H1 (cell line): Measurements from ENCODE around the gene DNAJC5G. TPM values are rescaled to one million over a fixed set of nuclear protein-coding genes. Genes with fewer than 3 reads are reported as not detected.

Source experiments
- BCL11A ChIP-seq, 2 experiments: IDR thresholded peaks; one replicate each; pipeline ENCODE4 v1.6.1; 2011; ENCODE audit warnings: low read depth in 2 of 2, low read length in 2 of 2, mild to moderate bottlenecking in 2 of 2
- EP300 ChIP-seq, 2 experiments: IDR thresholded peaks; 1 replicate in 1 of 2; 2 replicates in 1 of 2; pipeline ENCODE4 v1.6.1; 2011 to 2012; ENCODE audit warnings: low read depth in 2 of 2, low read length in 2 of 2, mild to moderate bottlenecking in 2 of 2, borderline replicate concordance in 1 of 2, inconsistent platforms in 1 of 2, moderate library complexity in 1 of 2
- EZH2 ChIP-seq: fragments of 200-600 bp; sonication (generic); IDR thresholded peaks from 2 replicates; pipeline ENCODE4 v1.7.1; 2012; ENCODE audit warnings: low read depth, mild to moderate bottlenecking, moderate library complexity, low read length, inconsistent platforms; ENCODE audit not compliant: severe bottlenecking
- POLR2AphosphoS5 ChIP-seq: IDR thresholded peaks from 2 replicates; pipeline ENCODE4 v1.6.1; 2011; ENCODE audit warnings: low read depth, low read length
- POU5F1 ChIP-seq: IDR thresholded peaks from 2 replicates; pipeline ENCODE4 v1.6.1; 2011; ENCODE audit warnings: low read depth, mild to moderate bottlenecking, low read length, moderate library complexity
- RFX5 ChIP-seq: IDR thresholded peaks from 2 replicates; pipeline ENCODE4 v1.6.1; 2011; ENCODE audit warnings: low read depth, low read length, improper control_type of control experiment, borderline replicate concordance
- SP1 ChIP-seq: IDR thresholded peaks from 2 replicates; pipeline ENCODE4 v1.6.1; 2011; ENCODE audit warnings: low read depth, low read length
- SP4 ChIP-seq: IDR thresholded peaks from 2 replicates; pipeline ENCODE4 v1.6.1; 2012; ENCODE audit warnings: low read length, inconsistent platforms
- TAF1 ChIP-seq: IDR thresholded peaks from 2 replicates; pipeline ENCODE4 v1.6.1; 2011; ENCODE audit warnings: mild to moderate bottlenecking, low read depth, low read length
- polyA plus RNA-seq, 7 experiments: library from polyadenylated mRNA; depleted of rRNA in 3 of 7; stranded (reverse) in 5 of 7; unstranded in 2 of 7; fragments of >200 nt in 5 of 7; fragments of 200-250 nt in 2 of 7; gene quantifications; 1 replicate in 5 of 7; 2 replicates in 1 of 7; 4 replicates in 1 of 7; pipeline versions ENCODE4 v1.2.1 to v1.2.3, GENCODE V29; 2011 to 2013; ENCODE audit warnings: missing spikeins in 2 of 7, mixed read lengths in 2 of 7
- total RNA-seq: library from RNA; stranded (reverse); fragmentation: NEBNext Ultra II Directional; extraction: Animal tissue kit (Norgen Biotek cat#: 25700); gene quantifications from 2 replicates; pipeline ENCODE4 v1.2.1, GENCODE V29; 2021
- TF ChIP-seq, protein P1 (sequence below): fragments of 300-600 bp; sonication (generic); IDR thresholded peaks from 2 replicates; pipeline ENCODE4 v1.7.1; 2012; ENCODE audit warnings: low read length, moderate library complexity, mild to moderate bottlenecking, inconsistent platforms; ENCODE audit not compliant: insufficient replicate concordance
- TF ChIP-seq, protein P2 (sequence below): IDR thresholded peaks from 2 replicates; pipeline ENCODE4 v1.6.1; 2011; ENCODE audit warnings: low read depth, mild to moderate bottlenecking, low read length; ENCODE audit not compliant: insufficient read depth

Gene DNAJC5G
- total and polyA plus RNA-seq, 2 of the 8 experiments (the other 6 are each of a cell fraction or from before 2014, with no cell fraction given), result 0.83 to 1.4 TPM

DNA sequence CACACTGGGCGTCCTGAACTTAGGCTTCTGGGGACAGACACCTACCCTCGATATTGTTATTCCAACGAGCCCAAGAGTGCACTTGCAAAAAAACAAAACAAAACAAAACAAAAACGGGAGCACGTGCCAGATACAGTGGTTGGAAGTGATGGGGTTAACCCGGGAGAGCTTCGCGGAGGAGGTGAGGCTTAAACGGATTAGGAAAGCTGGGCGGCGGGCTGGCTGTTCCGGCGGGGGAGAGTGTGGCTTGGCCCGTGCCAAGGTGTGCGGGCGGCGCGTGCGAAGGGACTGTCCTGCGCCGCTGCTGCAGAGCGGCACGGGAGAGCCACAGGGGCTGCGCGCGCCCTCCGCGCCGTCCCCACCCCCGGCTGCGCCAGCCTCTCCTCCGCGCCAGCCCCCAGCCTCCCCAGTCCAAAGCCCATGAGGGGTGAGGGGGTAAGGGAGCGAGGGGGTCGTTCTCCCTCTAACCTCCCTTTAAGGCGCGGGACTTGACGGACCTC lies 10.9 kb upstream of the DNAJC5G start (continued):
- TF ChIP-seq EP300 (IDR thresholded peaks at IDR 0.05; ENCODE audit: borderline replicate concordance in 1 of 2, low read depth in 2 of 2, low read length in 2 of 2), result no peak
- TF ChIP-seq POU5F1, result no peak
- no peak for TF ChIP-seq BCL11A (IDR thresholded peaks at IDR 0.05; ENCODE audit: low read depth in 2 of 2, low read length in 2 of 2)
- peak; percentile 64 for TF ChIP-seq EZH2
- no peak for TF ChIP-seq RFX5
- no peak for TF ChIP-seq SP4
- no peak for TF ChIP-seq SP1
- no peak for TF ChIP-seq TAF1
- TF ChIP-seq POLR2AphosphoS5, result no peak; the same call in 1 of the 2 replicates
- TF ChIP-seq, protein P1, sequence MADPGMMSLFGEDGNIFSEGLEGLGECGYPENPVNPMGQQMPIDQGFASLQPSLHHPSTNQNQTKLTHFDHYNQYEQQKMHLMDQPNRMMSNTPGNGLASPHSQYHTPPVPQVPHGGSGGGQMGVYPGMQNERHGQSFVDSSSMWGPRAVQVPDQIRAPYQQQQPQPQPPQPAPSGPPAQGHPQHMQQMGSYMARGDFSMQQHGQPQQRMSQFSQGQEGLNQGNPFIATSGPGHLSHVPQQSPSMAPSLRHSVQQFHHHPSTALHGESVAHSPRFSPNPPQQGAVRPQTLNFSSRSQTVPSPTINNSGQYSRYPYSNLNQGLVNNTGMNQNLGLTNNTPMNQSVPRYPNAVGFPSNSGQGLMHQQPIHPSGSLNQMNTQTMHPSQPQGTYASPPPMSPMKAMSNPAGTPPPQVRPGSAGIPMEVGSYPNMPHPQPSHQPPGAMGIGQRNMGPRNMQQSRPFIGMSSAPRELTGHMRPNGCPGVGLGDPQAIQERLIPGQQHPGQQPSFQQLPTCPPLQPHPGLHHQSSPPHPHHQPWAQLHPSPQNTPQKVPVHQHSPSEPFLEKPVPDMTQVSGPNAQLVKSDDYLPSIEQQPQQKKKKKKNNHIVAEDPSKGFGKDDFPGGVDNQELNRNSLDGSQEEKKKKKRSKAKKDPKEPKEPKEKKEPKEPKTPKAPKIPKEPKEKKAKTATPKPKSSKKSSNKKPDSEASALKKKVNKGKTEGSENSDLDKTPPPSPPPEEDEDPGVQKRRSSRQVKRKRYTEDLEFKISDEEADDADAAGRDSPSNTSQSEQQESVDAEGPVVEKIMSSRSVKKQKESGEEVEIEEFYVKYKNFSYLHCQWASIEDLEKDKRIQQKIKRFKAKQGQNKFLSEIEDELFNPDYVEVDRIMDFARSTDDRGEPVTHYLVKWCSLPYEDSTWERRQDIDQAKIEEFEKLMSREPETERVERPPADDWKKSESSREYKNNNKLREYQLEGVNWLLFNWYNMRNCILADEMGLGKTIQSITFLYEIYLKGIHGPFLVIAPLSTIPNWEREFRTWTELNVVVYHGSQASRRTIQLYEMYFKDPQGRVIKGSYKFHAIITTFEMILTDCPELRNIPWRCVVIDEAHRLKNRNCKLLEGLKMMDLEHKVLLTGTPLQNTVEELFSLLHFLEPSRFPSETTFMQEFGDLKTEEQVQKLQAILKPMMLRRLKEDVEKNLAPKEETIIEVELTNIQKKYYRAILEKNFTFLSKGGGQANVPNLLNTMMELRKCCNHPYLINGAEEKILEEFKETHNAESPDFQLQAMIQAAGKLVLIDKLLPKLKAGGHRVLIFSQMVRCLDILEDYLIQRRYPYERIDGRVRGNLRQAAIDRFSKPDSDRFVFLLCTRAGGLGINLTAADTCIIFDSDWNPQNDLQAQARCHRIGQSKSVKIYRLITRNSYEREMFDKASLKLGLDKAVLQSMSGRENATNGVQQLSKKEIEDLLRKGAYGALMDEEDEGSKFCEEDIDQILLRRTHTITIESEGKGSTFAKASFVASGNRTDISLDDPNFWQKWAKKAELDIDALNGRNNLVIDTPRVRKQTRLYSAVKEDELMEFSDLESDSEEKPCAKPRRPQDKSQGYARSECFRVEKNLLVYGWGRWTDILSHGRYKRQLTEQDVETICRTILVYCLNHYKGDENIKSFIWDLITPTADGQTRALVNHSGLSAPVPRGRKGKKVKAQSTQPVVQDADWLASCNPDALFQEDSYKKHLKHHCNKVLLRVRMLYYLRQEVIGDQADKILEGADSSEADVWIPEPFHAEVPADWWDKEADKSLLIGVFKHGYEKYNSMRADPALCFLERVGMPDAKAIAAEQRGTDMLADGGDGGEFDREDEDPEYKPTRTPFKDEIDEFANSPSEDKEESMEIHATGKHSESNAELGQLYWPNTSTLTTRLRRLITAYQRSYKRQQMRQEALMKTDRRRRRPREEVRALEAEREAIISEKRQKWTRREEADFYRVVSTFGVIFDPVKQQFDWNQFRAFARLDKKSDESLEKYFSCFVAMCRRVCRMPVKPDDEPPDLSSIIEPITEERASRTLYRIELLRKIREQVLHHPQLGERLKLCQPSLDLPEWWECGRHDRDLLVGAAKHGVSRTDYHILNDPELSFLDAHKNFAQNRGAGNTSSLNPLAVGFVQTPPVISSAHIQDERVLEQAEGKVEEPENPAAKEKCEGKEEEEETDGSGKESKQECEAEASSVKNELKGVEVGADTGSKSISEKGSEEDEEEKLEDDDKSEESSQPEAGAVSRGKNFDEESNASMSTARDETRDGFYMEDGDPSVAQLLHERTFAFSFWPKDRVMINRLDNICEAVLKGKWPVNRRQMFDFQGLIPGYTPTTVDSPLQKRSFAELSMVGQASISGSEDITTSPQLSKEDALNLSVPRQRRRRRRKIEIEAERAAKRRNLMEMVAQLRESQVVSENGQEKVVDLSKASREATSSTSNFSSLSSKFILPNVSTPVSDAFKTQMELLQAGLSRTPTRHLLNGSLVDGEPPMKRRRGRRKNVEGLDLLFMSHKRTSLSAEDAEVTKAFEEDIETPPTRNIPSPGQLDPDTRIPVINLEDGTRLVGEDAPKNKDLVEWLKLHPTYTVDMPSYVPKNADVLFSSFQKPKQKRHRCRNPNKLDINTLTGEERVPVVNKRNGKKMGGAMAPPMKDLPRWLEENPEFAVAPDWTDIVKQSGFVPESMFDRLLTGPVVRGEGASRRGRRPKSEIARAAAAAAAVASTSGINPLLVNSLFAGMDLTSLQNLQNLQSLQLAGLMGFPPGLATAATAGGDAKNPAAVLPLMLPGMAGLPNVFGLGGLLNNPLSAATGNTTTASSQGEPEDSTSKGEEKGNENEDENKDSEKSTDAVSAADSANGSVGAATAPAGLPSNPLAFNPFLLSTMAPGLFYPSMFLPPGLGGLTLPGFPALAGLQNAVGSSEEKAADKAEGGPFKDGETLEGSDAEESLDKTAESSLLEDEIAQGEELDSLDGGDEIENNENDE, result no peak
- TF ChIP-seq, protein P2, sequence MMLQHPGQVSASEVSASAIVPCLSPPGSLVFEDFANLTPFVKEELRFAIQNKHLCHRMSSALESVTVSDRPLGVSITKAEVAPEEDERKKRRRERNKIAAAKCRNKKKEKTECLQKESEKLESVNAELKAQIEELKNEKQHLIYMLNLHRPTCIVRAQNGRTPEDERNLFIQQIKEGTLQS, result no peak
